GM12875 (cell line): ENCODE measurements around the gene TH.

Source experiments
- H3K4me3 ChIP-seq: one replicate; pipeline ENCODE4 v1.5.1; 2011; ENCODE audit warnings: low read depth, low read length, control low read depth
- TF ChIP-seq, protein P1 (sequence below): IDR thresholded peaks from 2 replicates; pipeline ENCODE4 v1.5.1; 2011; ENCODE audit warnings: low read depth, mild to moderate bottlenecking, control low read depth, inconsistent platforms, low read length, moderate library complexity, borderline replicate concordance; ENCODE audit not compliant: insufficient read depth

Gene TH

GRCh38 chr11:2202900-2203439 lies 31.4 kb upstream of the TH start:
- no peak overlapping the region for H3K4me3 ChIP-seq
- TF ChIP-seq, protein P1, sequence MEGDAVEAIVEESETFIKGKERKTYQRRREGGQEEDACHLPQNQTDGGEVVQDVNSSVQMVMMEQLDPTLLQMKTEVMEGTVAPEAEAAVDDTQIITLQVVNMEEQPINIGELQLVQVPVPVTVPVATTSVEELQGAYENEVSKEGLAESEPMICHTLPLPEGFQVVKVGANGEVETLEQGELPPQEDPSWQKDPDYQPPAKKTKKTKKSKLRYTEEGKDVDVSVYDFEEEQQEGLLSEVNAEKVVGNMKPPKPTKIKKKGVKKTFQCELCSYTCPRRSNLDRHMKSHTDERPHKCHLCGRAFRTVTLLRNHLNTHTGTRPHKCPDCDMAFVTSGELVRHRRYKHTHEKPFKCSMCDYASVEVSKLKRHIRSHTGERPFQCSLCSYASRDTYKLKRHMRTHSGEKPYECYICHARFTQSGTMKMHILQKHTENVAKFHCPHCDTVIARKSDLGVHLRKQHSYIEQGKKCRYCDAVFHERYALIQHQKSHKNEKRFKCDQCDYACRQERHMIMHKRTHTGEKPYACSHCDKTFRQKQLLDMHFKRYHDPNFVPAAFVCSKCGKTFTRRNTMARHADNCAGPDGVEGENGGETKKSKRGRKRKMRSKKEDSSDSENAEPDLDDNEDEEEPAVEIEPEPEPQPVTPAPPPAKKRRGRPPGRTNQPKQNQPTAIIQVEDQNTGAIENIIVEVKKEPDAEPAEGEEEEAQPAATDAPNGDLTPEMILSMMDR, result no peak

- no peak overlapping the region for H3K4me3 ChIP-seq
- TF ChIP-seq, protein P1, result no peak
These were observed 30.7 kb upstream of the TH start for GRCh38 chr11:2202071-2202899.

DNA sequence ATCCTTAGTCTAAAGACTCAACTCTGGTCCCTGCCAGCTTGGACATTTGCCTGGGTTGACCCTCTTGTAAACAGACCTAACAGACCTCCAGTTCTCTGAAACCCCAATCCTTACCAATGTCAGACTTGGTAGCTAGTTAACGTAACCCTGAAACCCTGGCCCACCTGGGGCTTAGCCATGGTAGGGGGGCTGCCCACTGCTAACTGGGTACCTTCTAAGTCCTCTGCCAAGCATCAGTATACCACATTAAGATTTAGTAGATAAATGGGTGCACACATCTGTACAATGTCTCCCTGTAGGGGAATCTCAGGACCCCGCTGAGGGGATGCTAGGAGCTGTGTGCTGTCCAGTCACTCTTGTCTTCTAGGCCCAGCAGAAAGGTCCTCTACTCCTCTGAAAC lies 29.9 kb upstream of the TH start:
- no peak overlapping the region for H3K4me3 ChIP-seq
- TF ChIP-seq, protein P1, result no peak

GRCh38 chr11:2200957-2201519 lies 29.4 kb upstream of the TH start:
- TF ChIP-seq, protein P1, result no peak
- no peak overlapping the region for H3K4me3 ChIP-seq

- TF ChIP-seq, protein P1, result no peak
- H3K4me3 ChIP-seq, result no peak overlapping the region
These were observed 28.9 kb upstream of the TH start for GRCh38 chr11:2200536-2200935.

- TF ChIP-seq, protein P1, result no peak
- H3K4me3 ChIP-seq, result no peak overlapping the region
These were observed 28.1 kb upstream of the TH start for GRCh38 chr11:2199466-2200341.
